ENCODE measurements around the gene SKA2.
"Not testable (repeated sequence)": the region's sequence is repeated elsewhere in the genome, so short reads cannot be mapped to it uniquely, and the experiment has no call there.

SKA2 gene

DNA sequence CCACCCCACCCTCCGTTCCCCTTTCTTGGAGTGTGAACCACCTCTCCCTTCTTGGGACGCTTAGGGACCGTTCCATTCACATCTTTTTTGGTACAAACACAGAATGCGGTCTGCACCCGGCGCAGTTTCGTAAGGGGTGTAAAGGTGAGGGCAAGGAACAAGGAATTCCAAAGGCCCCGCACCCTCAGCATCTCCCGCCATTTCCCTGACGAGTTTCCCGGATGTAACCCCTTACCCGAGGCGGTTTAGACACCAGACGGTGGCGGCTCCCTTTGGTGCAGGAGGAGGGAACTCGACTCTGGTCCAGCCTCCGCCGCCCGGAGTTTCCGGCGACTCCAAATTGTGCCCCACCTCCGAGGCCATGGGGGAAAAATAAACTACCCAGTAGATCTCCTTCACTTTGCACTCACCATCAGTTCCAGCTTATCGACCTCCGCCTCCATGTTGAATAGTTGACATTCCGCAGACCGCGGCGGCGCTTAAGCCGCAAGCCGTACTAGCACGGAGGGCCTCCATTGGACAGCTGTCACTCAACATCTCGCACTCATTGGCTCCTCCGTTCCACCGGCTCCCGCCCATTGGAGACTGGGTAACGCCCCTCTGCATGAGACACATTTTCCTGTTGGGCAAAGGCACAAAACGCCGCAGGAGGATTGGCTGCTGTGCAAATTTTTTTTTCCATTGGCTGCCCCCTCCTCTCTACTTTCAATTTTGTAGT is at the start of gene SKA2:
Gene SKA2, minus strand, starts transcription at position 466 of the 718 bp plus-strand sequence. Its CDS starts 23 bp downstream, at position 443.
- DNase-seq = peak; percentile 100

DNA sequence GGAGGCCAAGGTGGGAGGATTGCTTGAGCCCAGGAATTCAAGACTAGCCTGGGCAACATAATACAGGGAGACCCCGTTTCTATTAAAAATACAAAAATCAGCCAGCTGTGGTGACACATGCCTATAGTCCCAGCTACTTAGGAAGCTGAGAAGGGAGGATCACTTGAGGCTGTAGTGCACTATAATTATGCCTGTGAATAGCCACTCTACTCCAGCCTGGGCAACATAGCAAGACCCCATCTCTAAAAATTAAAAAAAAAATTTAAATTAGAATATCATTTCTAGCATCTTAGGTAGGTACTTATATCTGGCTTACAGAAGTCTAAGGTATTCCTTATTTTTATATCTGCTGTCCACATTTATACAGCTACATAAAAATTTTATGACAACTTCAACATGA is 47.3 kb upstream of the SKA2 start:
- DNase-seq = no peak

DNA sequence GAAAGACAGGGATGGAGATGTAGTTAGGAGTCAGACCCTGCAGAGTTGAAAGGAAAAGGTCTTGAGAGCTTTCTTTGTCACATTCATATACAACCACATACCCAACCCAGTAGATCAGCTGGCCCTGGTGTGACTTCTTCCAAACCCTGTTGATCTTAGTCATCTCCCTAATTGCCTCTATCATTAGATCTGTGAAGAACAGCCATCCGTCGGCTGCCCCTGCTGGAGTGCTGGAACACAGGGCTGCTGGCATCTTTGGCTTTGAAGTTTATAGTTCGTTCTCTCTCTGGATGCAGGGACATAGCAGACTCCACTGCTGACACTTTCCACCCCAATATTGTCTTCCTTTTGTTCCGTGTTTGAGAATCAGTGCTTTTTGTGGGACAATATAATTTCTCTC is 44.4 kb upstream of the SKA2 start:
- no peak for DNase-seq

- DNase-seq = no peak
These were observed 38.4 kb upstream of the SKA2 start for GRCh38 chr17:59193336-59193862.

DNA sequence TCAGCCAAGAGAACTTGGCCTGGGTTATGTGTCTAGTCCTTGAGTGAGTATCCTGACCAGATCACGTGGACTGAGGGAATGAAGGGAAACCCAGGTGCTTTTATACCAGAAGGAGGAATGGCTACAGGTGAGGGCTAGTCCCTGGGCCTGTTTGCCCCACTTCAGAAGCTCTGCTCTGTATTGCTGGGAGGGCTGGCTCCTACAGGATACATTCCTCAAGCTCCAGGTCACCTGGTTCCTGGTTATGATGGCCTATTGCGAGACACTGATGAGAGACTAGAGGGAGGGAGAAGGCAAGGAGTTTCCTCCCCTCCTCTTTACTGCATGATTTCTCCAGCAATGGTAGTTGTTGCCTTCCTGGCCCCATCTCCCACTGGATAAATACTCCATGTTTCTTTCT is 35.8 kb upstream of the SKA2 start:
- DNase-seq = no peak

- DNase-seq = no peak
These were observed 31.9 kb upstream of the SKA2 start for GRCh38 chr17:59186850-59187249.

- DNase-seq = no peak
These were observed 31.0 kb upstream of the SKA2 start for GRCh38 chr17:59185997-59186396.

DNA sequence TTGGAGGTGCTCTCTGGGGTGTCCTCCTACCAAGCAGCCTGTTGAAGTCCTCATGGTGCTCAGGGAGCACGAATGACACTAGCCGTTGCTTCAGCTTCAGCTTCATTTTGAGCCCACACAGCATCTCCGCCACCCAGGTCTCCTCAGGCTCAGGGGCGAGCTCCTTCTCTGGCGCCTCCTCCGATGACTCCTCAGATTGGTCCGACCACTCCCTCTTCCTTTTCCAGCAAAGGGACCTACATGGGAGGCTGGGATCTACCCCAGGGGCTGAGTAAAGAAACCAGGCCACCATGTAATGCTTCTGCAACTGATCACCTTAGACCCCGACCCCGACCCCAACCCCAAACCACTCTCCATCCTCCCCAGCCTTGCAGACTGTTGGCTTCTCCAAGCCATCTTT is 26.5 kb upstream of the SKA2 start:
- DNase-seq = no peak

DNA sequence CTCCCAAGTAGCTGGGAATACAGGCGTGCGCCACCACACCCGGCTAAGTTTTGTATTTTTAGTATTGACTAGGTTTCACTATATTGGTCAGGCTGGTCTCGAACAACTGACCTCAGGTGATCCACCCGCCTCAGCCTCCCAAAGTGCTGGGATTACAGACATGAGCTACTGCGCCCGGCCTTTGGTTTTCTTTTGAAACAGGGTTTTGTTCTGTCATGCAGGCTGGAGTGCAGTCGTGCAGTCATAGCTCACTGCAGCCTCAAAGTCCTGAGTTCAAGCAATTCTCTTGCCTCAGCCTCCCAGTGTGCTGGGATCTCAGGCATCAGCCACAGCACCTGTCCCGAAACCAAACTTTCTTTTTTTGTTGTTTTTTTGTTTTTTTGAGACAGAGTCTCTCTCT is 25.6 kb upstream of the SKA2 start:
- DNase-seq = no peak

- DNase-seq = not testable (repeated sequence)
These were observed 24.6 kb upstream of the SKA2 start for GRCh38 chr17:59179601-59180000.

DNA sequence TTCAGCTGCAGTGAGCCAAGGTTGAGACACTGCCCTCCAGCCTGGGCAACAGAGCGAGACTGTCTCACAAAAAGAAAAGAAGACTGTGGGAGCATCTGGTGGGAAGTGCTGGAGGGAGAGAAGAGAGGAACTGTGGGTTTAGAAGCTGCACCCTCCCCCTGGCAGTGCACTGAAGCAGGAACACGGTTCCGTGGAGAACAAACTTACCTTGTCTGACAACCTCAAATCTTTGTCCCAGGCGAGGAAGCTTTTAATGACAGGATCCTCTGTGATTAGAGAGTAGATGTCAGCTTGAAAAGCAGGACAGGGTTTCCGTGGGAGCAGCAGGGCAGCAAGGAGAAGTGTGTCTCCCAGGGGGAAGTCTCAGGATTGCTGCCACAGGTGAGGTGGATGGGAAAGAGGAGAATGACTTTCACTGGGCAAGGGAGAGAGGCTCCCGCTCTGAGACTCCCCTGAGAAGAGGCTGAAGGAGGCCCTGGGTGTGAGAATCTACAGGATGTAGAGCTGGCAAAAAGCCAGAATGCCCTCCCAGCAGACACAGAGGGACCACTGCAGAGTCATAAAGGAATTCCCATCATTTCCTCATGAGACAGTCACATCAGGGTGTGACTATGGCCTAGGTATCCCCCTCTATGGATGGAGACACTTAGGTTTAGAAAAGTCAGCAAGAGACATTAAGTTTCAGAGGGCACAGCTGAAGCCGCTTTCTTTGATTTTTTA is 23.4 kb upstream of the SKA2 start:
- no peak for DNase-seq

- no peak for DNase-seq
These were observed 20.1 kb upstream of the SKA2 start for GRCh38 chr17:59175076-59175475.

GRCh38 chr17:59174671-59175070 is 19.7 kb upstream of the SKA2 start:
- DNase-seq = no peak

DNA sequence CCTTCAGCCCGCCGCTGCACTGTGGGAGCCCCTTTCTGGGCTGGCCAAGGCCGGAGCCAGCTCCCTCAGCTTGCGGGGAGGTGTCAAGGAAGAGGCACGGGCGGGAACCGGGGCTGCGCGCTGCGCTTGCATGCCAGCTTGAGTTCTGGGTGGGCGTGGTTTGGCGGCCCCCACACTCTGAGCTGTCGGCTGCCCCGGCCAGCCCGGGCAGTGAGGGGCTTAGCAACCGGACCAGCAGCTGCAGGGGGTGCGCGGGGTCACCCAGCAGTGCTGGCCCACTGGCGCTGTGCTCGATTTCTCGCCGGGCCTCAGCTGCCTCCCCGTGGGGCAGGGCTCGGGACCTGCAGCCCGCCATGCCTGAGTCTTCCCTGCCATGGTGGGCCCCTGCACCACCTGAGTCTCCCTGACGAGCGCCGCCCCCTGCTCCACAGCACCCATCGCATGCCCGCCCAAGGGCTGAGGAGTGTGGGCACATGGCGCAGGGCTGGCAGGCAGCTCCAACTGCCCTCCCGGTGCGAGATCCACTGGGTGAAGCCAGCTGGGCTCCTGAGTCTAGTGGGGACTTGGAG is 17.5 kb upstream of the SKA2 start:
- no peak for DNase-seq

DNA sequence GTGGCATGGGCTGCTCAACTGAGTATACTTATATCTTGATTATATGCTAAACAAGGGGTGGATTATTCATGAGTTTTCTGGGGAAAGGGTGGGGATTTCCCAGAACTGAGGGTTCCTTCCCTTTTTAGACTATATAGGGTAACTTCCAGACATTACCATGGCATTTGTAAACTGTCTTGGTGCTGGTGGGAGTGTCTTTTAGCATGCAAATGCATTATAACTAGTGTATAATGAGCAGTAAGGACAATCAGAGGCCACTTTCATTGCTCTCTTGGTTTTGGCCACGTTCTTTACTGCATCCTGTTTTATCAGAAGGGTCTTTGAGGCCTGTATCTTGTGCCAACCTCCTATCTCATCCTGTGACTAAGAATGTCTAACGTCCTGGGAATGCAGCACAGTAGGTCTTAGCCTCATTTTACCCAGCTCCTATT is 12.6 kb upstream of the SKA2 start:
- no peak for DNase-seq

GRCh38 chr17:59165933-59166342 is 11.0 kb upstream of the SKA2 start:
- peak; percentile 53 for DNase-seq

DNA sequence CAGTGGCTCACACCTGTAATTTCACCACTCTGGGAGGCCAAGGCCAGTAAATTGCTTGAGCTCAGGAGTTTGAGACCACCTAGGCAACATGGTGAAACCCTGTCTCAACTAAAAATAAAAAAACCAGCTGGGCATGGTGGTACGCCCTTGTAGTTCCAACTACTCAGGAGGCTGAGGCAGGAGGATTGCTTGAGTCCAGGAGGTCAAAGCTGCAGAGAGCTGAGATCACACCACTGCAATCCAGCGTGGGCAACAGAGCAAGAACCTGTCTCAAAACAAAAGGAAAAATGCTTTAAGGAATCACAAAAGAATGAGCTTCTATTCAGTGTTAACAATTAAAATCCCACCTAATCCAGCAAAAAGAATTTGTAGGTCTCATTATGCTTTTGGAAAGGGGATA is 6.5 kb upstream of the SKA2 start:
- DNase-seq = no peak

GRCh38 chr17:59160157-59161025 is 5.4 kb upstream of the SKA2 start:
- no peak for DNase-seq

- DNase-seq = no peak
These were observed 622 bp upstream of the SKA2 start, which contains the start of gene PRR11 for GRCh38 chr17:59155439-59156177. PRR11 (plus strand) TSS chr17:59155746; CDS start chr17:59169753, 14,007 bp downstream.

GRCh38 chr17:59154292-59154720 is 680 bp downstream of the SKA2 start:
- no peak for DNase-seq

- no peak for DNase-seq
These were observed 2.1 kb downstream of the SKA2 start for GRCh38 chr17:59152925-59153324.

GRCh38 chr17:59151591-59151990 is 3.4 kb downstream of the SKA2 start:
- DNase-seq = no peak
